NCI-H1930 (cell line): Measurements from ENCODE around the gene PRR7.
"Not testable (repeated sequence)": the region's sequence is repeated elsewhere in the genome, so short reads cannot be mapped to it uniquely, and the experiment has no call there.

ENCODE experiments used
- DNase-seq, 2 experiments: peaks; one replicate each; lab custom pipeline; 2025; lab: John Stamatoyannopoulos, UW

Gene PRR7, protein sequence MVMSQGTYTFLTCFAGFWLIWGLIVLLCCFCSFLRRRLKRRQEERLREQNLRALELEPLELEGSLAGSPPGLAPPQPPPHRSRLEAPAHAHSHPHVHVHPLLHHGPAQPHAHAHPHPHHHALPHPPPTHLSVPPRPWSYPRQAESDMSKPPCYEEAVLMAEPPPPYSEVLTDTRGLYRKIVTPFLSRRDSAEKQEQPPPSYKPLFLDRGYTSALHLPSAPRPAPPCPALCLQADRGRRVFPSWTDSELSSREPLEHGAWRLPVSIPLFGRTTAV

DNA sequence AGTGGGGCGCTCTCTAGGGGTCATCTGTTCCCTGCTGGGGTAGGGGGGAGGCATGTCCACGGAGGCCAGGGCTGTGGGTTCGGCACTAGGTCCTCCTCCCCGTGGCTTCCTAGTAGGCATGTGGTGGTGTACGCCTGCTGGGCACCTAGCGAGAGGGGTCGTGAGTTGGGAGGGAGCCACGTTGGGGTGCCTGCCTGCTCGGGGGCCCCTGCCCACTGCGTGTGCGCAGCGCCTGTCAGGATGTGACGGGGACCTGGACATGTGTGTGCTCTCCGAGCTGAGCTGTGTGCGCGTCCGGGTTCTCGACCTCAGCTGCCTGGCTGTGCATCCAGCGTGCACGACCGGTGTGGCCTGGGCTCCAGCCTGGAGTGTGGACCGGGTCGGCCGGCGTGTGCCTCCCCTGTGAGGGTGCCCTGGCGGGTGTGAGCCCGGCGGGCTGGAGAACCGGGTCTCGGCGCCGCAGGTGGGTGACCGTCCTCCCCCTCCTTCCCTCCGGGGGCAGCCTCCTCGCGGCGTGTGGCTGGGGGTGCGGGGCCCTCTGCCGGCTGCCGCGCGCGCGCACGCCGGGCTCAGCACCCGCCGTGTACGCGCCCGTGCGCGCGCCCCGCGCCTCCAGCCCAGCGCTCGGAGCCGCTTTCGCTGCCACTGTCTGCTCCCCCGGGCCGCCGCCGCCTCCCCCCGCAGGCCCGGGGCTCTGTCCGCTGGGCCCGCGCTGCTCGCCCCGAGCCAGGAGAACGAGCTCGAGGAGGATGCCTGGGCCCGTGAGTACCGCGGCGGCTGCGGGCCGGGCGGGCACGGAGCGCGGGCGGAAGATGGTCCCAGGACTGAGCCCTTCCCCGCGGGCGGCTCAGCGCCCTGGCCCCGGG lies at the start of gene PRR7:
Gene PRR7 (plus strand): TSS at position 615 of the 866 bp plus-strand sequence. CDS start 8,254 bp downstream, outside the sequence.
- DNase-seq = peak; percentile 31 to 61

DNA sequence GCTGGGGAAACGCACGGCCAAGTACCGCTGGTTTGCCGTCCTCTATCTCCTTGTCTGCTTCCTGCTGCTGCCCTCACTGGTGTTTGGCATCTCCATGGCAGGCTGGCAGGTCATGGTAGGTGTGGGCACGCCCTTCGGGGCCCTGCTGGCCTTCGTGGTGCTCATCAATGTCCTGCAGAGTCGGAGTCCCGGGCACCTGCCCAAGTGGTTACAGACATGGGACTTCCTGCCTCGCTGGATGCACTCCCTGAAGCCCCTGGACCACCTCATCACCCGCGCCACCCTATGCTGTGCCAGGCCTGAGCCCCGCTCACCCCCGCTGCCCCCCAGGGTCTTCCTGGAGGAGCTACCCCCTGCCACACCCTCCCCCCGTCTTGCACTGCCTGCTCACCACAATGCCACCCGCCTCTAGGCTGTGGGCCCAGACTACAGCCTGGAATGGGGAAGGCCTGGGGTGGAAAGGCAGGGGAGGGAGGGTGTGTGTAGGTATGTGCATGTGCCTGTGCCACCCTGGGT lies 48.7 kb upstream of the PRR7 start:
- DNase-seq = no peak

DNA sequence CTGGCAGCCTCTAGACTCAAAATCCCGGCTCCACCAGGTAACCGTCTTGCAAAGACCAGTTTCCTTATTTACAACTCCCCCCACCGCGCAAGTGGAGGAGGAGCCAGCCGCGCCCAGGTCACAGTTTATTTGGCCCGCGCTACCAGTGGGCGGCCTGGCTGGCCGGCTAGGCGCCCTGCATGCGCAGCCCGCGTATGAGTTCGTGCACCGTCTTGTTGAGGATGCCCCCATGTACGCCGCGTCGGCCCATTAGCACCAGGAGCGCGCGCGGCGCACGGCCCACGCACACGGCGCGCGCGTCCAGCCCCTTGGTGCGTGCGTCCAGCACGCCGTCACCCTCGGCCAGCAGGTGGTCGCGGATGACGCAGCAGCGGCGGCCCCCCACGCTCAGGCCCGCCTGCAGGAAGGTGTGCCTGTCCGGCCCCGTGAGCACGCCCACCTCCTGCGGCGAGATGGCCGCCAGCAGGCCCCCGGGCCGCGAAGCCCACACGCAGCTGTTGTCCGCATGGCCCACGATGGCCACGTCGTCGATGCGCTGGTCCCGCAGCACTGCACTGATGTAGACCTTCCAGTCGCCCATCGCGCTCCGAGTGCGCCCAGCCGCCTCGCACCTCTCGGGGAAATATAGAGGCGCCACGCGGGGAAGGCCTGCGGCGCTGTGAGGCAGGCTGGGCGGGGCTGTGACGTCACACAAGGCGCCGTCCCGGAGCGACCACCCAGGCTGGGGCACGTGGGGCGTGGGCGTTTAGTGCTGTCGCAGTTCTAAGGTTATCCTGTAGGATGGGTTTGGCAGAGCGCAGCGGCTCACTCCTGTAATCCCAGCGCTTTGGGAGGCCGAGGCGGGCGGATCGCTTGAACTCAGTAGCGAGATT lies 46.4 kb upstream of the PRR7 start, which contains the start of gene PFN3:
Gene PFN3 (minus strand): TSS at position 665 of the 872 bp plus-strand sequence. CDS start 85 bp downstream, at position 580.
- DNase-seq = no peak

DNA sequence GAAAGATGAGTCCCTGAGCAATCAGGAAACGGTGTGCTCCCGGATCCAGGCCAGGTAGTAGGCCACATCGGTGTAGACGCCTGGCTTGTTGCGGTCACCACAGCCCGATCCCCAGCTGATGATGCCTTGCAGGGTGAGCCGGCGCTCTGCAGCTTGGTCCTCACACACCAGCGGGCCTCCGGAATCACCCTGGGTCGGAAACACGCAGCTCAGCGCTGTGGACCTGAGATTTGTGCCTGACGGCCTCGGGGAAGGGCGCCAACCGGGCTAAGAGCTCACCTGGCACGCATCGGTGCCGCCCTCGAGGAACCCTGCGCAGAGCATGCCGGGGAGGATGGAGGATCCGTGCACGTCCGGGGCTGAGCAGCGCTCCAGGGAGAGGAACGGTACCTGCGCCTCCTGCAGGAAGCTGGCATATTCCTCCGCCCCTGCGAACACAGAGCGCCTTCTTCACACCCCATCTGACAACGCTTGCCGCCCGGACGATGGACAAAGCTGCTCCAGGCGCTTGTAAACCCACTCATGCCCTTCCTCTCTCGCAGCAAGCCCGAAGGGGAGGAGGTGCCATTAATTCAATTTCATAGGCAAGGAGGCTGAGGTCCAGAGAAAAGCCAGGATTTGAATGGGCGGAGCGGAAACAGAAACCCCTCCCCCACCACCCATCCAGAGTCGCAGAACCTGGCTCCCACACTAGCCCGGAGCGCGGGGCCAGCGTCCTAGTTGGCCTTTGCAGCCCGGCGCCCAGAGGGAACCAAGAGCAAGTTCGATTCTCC lies 44.2 kb upstream of the PRR7 start:
- DNase-seq = peak; percentile 49 to 71

- DNase-seq = peak in 1 of 2 experiments; percentile 51
Observed at GRCh38 chr5:177403102-177403791, 43.4 kb upstream of the PRR7 start.

DNA sequence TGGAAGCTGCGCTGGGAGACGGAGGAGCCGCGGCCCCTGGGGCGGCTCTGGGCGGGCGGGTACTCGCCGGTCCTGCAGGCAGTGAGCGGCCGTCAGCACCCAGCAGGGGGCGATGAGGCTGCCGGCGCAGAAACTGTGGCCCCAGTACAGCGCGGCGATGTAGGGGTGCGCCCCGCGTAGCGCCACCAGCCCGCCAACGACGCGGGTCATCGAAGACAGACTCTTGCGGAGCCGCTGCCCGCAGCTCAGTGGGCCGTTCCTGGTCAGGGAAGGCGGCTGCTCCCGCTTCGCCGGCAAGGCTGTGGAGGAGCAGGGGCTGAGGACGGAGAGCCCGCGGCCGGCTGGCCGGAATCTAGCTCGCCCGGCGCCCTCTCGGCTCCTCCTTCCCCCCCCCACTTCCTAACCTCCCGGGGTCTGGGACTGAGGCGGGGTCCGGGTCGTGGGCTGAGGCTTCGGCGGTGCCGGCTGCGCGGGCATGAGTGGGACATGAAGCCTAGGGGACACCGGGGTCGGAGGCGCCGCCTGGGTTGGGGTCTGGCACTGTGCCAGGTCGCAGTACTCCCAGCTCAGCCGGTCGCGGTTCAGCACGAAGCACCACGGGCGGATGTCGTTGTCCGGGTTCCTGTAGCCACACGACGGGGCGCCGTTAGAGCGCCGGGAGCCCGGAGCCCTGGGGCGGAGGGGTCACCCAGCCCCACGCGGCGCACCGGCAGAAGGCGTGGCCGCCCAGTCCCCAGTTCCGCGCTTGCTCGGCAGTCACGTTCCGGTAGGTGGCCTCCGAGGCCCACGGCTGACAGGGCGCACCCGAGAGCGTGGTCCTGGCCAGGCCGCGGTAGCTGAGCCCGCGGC lies 42.6 kb upstream of the PRR7 start:
- peak; percentile 39 to 62 for DNase-seq

DNA sequence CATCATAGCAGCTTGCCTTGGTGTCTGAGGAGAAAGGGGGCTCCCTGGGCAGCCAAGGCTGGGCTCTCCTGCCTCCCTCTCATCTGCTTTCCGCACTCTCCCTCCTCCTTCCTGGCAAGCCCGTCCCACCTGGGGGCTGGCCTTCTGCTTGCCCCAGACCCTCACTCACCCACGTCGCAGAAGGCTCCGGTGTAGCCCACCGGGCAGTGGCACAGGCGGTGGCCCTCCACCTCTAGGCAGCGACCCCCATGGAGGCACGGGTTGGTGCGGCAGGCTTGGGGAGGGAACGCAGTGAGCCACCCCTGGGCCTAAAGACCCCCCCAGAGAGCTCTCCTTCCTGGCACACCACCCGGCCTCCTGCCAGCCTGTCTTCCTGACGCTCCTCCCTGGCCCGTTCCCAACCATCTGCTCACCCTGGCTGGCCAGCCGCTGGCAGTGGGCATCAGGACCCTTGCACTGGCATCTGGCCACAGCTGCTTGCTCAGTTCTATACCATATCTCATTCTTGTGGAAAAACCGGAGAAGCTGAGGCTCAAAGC lies 41.9 kb upstream of the PRR7 start:
- DNase-seq = no peak

GRCh38 chr5:177405312-177405711 lies 41.3 kb upstream of the PRR7 start:
- no peak for DNase-seq

- no peak for DNase-seq
Observed at GRCh38 chr5:177405805-177406204, 40.8 kb upstream of the PRR7 start.

- DNase-seq = no peak
Observed at GRCh38 chr5:177409043-177409801, 37.4 kb upstream of the PRR7 start, which contains the start of gene F12. F12 (minus strand) TSS chr5:177409564; CDS start chr5:177409527, 37 bp downstream.

DNA sequence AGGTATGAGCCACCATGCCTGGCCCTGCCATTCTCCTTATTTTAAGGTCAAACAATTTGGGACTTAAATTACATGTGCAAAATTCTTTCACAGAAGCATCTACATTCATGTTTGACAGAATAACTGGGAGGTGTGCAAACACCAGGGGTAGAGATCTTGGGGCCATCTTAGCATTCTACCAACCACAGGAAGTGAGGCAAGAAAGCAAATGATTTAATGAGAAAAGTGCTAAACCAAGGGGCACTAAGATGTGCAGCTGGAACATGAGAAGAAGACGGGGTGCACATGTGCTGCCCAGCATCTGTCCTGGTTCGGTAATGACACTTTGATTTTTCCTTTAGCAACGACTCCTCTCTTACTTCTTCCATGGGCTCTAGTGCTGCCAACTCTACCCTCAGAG lies 36.0 kb upstream of the PRR7 start:
- DNase-seq = no peak

DNA sequence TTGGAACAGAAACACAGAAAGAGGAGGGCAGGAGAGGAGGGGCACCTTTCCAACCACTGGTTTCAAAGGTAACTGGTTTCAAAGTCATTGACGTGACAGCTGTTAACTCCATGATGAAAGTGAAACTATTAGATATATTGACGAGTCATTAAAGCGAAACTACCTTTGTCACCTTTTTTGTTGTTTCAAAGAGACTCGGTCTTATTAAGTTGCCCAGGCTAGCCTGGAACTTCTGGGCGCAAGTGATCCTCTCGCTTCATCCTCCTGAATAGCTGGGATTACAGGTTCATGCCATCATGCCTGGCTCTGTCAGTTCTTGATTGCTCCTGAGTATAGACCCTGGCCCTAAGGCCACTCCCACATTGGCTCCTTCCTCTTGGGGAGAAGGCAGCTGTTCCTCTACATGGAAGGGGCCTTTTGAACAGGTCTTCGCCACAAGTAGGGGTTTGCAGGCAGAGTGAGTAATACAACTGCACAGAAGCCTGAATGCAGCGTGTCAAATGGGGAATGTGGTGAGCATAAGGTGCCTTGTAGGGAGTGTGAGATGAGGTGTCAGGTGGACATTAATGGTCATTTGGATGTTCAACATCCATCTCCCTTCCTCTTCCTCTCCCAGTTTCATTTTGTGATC lies 33.9 kb upstream of the PRR7 start:
- no peak for DNase-seq

- DNase-seq = no peak
Observed at GRCh38 chr5:177414481-177414880, 32.1 kb upstream of the PRR7 start.

DNA sequence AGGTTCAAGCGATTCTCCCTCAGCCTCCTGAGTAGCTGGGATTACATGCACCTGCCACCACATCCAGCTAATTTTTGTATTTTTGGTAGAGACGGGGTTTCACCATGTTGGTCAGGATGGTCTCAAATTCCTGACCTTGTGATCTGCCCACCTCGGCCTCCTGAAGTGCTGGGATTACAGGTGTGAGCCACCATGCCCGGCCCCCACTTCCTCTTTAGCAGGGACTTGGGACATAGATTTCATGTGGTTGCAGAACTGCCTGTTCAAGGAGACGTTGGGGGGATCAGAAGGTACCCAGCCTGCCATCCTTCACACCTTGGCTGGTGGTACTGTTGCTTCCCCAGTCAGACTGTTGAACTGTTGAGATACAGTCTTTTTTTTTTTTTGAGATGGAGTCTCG lies 29.5 kb upstream of the PRR7 start:
- DNase-seq = not testable (repeated sequence)

GRCh38 chr5:177419046-177419445 lies 27.6 kb upstream of the PRR7 start:
- DNase-seq = no peak

DNA sequence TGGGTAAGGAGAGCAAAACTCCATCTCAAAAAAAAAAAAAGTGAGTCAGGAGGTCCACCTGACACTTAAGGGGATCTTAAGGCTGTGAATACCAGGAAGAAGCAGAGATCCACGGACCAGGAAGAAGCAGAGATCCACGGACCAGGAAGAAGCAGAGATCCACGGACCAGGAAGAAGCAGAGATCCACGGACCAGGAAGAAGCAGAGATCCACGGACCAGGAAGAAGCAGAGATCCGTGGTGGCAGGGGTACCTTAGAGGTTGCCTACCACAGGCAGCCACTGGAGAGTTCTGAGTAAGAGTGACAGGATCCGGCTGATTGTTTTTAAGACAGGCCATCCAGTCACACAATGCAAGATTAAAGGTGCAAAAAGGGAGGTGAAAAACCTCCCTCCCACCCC lies 26.1 kb upstream of the PRR7 start:
- not testable (repeated sequence) for DNase-seq

DNA sequence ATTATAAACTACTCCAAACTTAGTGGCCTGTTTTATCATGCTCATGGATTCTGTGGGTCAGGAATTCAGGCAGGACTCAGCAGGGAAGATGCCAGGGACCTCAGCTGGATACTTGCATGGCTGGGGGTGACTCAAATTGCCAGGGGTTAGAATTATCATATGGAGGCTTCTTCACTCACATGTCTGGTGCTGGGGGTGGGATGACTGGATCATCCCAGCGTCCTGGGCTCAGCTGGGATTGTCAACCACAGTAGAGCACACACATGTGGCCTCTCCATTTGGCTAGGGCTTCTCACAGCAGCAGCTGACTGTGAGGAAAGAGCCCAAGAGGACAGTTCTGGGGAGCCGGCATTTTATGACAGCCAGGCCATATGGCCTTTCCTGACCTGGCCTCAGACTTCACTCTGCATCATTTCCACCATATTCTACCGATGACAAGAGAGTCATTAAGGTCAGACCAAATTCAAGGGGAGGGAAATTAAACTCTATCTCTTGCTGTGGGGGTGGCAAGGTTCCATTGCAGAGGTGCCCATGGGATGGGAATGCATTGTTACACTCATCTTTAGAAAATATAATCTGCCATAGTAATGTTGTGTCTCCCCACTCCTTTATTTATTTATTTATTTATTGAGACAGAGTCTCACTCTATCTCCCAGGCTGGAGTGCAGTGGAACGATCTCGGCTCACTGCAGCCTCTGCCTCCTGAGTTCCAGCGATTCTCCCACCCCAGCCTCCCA lies 25.4 kb upstream of the PRR7 start:
- DNase-seq = no peak
